ENCODE measurements around the gene RITA1. TPM values are rescaled to one million over a fixed set of nuclear protein-coding genes. Genes with fewer than 3 reads are reported as not detected.
A peak's percentile ranks its signal among the peaks of the same experiment; 100 is the strongest.

The RITA1 gene
- total RNA-seq, 1 donor from 2014 or later: 19.9 TPM

DNA sequence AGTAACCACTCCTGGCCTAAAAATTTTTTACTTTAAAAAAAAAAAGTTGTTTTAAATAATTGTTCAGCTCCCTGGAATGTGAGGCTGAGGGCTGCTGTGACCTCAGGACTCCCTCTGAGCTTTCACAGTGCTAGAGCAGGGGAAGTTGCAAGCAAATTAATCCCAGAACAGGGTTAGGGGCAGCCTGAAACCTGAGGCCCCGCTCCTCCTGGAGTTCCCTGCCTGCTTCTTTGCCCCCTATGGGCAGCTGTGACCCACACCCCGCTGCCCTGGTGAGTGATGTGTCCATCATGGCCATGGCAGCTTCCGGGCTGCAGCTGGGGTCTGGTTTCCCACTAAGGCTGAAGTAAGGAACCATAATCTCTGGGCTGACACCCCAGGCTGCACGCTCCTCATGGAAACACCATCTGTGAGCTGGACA, 9.5 kb downstream of the RITA1 start:
- DNase-seq (ENCODE audit: extremely low spot score, unreplicated experiment): peak; percentile 86
- peak overlapping the region; percentile 91 for H3K27ac Mint-ChIP-seq (ENCODE audit: unreplicated experiment)
- H3K4me3 Mint-ChIP-seq (ENCODE audit: unreplicated experiment): no peak overlapping the region
- H3K4me1 Mint-ChIP-seq (ENCODE audit: unreplicated experiment): peaks cover 62% of the 10 kb centered on the region
- no peak for TF ChIP-seq CTCF (IDR thresholded peaks at IDR 0.05)
- no peaks in the 10 kb centered on the region for H3K27me3 Mint-ChIP-seq (ENCODE audit: unreplicated experiment)
- peaks cover 7% of the 10 kb centered on the region for H3K36me3 Mint-ChIP-seq (ENCODE audit: unreplicated experiment)
- H3K9me3 Mint-ChIP-seq (ENCODE audit: unreplicated experiment): no peaks in the 10 kb centered on the region

GRCh38 chr12:113195598-113195997, 10.1 kb downstream of the RITA1 start:
- Mint-ChIP-seq H3K4me1 (ENCODE audit: unreplicated experiment) (peaks cover 60% of the 10 kb centered on the region), H3K27ac (ENCODE audit: unreplicated experiment) (peak overlapping the region; percentile 91), H3K9me3 (ENCODE audit: unreplicated experiment) (no peaks in the 10 kb centered on the region), H3K27me3 (ENCODE audit: unreplicated experiment) (no peaks in the 10 kb centered on the region), H3K36me3 (ENCODE audit: unreplicated experiment) (peaks cover 5% of the 10 kb centered on the region), H3K4me3 (ENCODE audit: unreplicated experiment) (peak overlapping the region; percentile 30)
- DNase-seq (ENCODE audit: extremely low spot score, unreplicated experiment): no peak
- TF ChIP-seq CTCF (IDR thresholded peaks at IDR 0.05): no peak

GRCh38 chr12:113196582-113196981, 11.1 kb downstream of the RITA1 start:
- Mint-ChIP-seq H3K4me1 (ENCODE audit: unreplicated experiment) (peaks cover 57% of the 10 kb centered on the region), H3K4me3 (ENCODE audit: unreplicated experiment) (no peak overlapping the region), H3K36me3 (ENCODE audit: unreplicated experiment) (peaks cover 4% of the 10 kb centered on the region), H3K27me3 (ENCODE audit: unreplicated experiment) (no peaks in the 10 kb centered on the region), H3K27ac (ENCODE audit: unreplicated experiment) (no peak overlapping the region), H3K9me3 (ENCODE audit: unreplicated experiment) (no peaks in the 10 kb centered on the region)
- DNase-seq (ENCODE audit: extremely low spot score, unreplicated experiment): no peak
- TF ChIP-seq CTCF (IDR thresholded peaks at IDR 0.05): no peak

GRCh38 chr12:113196990-113197389, 11.5 kb downstream of the RITA1 start:
- H3K4me3 Mint-ChIP-seq (ENCODE audit: unreplicated experiment): no peak overlapping the region
- H3K27ac Mint-ChIP-seq (ENCODE audit: unreplicated experiment): no peak overlapping the region
- peaks cover 1% of the 10 kb centered on the region for H3K36me3 Mint-ChIP-seq (ENCODE audit: unreplicated experiment)
- peak; percentile 79 for TF ChIP-seq CTCF (IDR thresholded peaks at IDR 0.05)
- H3K27me3 Mint-ChIP-seq (ENCODE audit: unreplicated experiment): no peaks in the 10 kb centered on the region
- no peaks in the 10 kb centered on the region for H3K9me3 Mint-ChIP-seq (ENCODE audit: unreplicated experiment)
- H3K4me1 Mint-ChIP-seq (ENCODE audit: unreplicated experiment): peaks cover 57% of the 10 kb centered on the region
- no peak for DNase-seq (ENCODE audit: extremely low spot score, unreplicated experiment)

DNA sequence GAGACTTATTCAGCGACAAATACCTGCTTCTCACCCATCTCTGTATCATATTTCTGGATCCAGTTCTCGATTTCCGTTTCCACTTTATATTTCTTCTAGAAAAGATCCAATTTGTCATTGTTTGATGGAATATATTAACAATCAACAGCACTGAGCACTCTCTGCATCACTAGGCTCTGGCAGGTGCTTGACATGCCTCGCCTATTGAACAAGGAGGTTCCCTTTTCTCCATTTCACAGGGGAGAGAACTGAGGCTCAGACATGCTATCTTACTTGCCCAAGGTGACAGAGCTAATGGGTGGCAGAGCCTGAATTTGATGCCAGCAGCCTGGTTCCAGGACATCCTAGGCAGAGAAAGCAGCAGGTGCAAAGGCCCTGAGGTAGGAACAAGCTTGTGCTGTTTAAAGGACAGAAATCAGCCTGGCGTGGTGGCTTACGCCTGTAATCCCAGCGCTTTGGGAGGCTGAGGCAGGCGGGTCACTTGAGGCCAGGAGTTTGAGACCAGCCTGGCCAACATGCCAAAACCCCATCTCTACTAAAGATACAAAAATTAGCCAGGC, 12.1 kb downstream of the RITA1 start:
- H3K9me3 Mint-ChIP-seq (ENCODE audit: unreplicated experiment): no peaks in the 10 kb centered on the region
- TF ChIP-seq CTCF (IDR thresholded peaks at IDR 0.05): no peak
- no peaks in the 10 kb centered on the region for H3K36me3 Mint-ChIP-seq (ENCODE audit: unreplicated experiment)
- H3K4me3 Mint-ChIP-seq (ENCODE audit: unreplicated experiment): no peak overlapping the region
- H3K27me3 Mint-ChIP-seq (ENCODE audit: unreplicated experiment): no peaks in the 10 kb centered on the region
- peaks cover 51% of the 10 kb centered on the region for H3K4me1 Mint-ChIP-seq (ENCODE audit: unreplicated experiment)
- DNase-seq (ENCODE audit: extremely low spot score, unreplicated experiment): no peak
- no peak overlapping the region for H3K27ac Mint-ChIP-seq (ENCODE audit: unreplicated experiment)

Measured in osteocyte (in vitro differentiated cells).